A673 (cell line): ENCODE data around the gene RPS6KA5.

Source experiments
- CTCF ChIP-seq: fragments of 300-800, 200-600 bp; sonication (generic); conservative IDR thresholded peaks from 2 replicates; pipeline ENCODE4 v1.5.1; 2017; ENCODE audit warnings: low read depth, mild to moderate bottlenecking, antibody characterized with exemption, low read length, moderate library complexity, mixed read lengths
- EZH2 ChIP-seq: fragments of 200-600 bp; sonication (generic); IDR thresholded peaks from 2 replicates; pipeline ENCODE4 v1.6.1; 2017; ENCODE audit warnings: borderline replicate concordance, low read depth, mild to moderate bottlenecking, mixed read lengths, antibody characterized with exemption, low read length; ENCODE audit not compliant: poor library complexity, severe bottlenecking

GRCh38 chr14:91078095-91078737, 17.8 kb upstream of the RPS6KA5 start:
- TF ChIP-seq CTCF (no peak), EZH2 (no peak)
